ENCODE results near the gene F3. TPM values are rescaled to one million over a fixed set of nuclear protein-coding genes. Genes with fewer than 3 reads are reported as not detected.

Gene F3
- total RNA-seq, 1 donor from 2014 or later: 62.4 TPM

GRCh38 chr1:94496076-94496755, 45.3 kb downstream of the F3 start:
- Histone ChIP-seq H3K27ac (no peak overlapping the region), H3K9me3 (no peaks in the 10 kb centered on the region), H3K36me3 (peaks cover 53% of the 10 kb centered on the region), H3K4me3 (no peak overlapping the region), H3K4me1 (no peaks in the 10 kb centered on the region), H3K27me3 (ENCODE audit: low read depth) (no peaks in the 10 kb centered on the region)
- no peak for TF ChIP-seq CTCF (IDR thresholded peaks at IDR 0.05)
- DNase-seq (no peak), ATAC-seq (no peak)
- intact Hi-C loops (cut with DNase I): no loop called here

DNA sequence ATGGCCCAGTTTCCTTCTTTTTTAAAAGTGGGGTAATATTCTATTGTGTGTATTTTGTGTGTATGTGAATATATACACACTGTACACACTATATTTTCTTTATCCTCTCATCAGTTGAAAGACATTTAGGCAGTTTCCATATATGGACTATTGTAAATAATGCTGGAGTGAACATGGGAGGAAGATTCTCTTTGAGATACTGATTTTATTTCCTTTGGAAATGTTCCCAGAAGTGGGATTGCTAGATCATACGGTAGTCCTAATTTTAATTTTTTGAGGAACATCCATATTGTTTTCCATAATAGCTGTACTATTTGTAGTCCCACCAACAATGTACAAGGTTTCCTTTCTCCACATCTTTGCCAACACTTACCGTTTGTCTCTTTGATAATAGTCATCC, 51.0 kb downstream of the F3 start:
- H3K4me3 ChIP-seq: no peak overlapping the region
- no peaks in the 10 kb centered on the region for H3K4me1 ChIP-seq
- H3K9me3 ChIP-seq: no peaks in the 10 kb centered on the region
- TF ChIP-seq CTCF (IDR thresholded peaks at IDR 0.05): no peak
- no peaks in the 10 kb centered on the region for H3K27me3 ChIP-seq (ENCODE audit: low read depth)
- H3K36me3 ChIP-seq: peaks cover 57% of the 10 kb centered on the region
- H3K27ac ChIP-seq: no peak overlapping the region
- DNase-seq (no peak), ATAC-seq (no peak)
- intact Hi-C loops (cut with DNase I): no loop called here

GRCh38 chr1:94486990-94487389, 54.6 kb downstream of the F3 start:
- H3K4me3 ChIP-seq: no peak overlapping the region
- DNase-seq (no peak), ATAC-seq (no peak)
- no peaks in the 10 kb centered on the region for H3K27me3 ChIP-seq (ENCODE audit: low read depth)
- no peaks in the 10 kb centered on the region for H3K4me1 ChIP-seq
- TF ChIP-seq CTCF (IDR thresholded peaks at IDR 0.05): no peak
- no peaks in the 10 kb centered on the region for H3K9me3 ChIP-seq
- no peak overlapping the region for H3K27ac ChIP-seq
- intact Hi-C loops (cut with DNase I): no loop called here
- peaks cover 69% of the 10 kb centered on the region for H3K36me3 ChIP-seq

- Histone ChIP-seq H3K4me1 (no peaks in the 10 kb centered on the region), H3K4me3 (no peak overlapping the region), H3K27me3 (ENCODE audit: low read depth) (no peaks in the 10 kb centered on the region), H3K9me3 (no peaks in the 10 kb centered on the region), H3K36me3 (peaks cover 50% of the 10 kb centered on the region), H3K27ac (no peak overlapping the region)
- peak; percentile 45 for DNase-seq
- peak; percentile 86 for TF ChIP-seq CTCF (IDR thresholded peaks at IDR 0.05)
- ATAC-seq: peak; percentile 99 to 100
- intact Hi-C loops (cut with DNase I): no loop called here
These were observed 60.1 kb downstream of the F3 start for GRCh38 chr1:94481473-94481933.

- Histone ChIP-seq H3K4me3 (no peak overlapping the region), H3K9me3 (no peaks in the 10 kb centered on the region), H3K4me1 (no peaks in the 10 kb centered on the region), H3K27ac (no peak overlapping the region), H3K27me3 (ENCODE audit: low read depth) (no peaks in the 10 kb centered on the region), H3K36me3 (peaks cover 41% of the 10 kb centered on the region)
- no peak for DNase-seq
- intact Hi-C loops (cut with DNase I): no loop called here
- TF ChIP-seq CTCF (IDR thresholded peaks at IDR 0.05): no peak
- ATAC-seq: no peak
These were observed 61.9 kb downstream of the F3 start for GRCh38 chr1:94479682-94480081.

Other genes with a start within 250 kb of the F3 start
- gene ABCD3, start 123.4 kb downstream of the F3 start, total RNA-seq: 54.9 TPM

All from lower lobe of right lung (tissue), 2 donors.